ENCODE results near the gene CACNA1A.
"Not testable (repeated sequence)": the region's sequence is repeated elsewhere in the genome, so short reads cannot be mapped to it uniquely, and the experiment has no call there.

The CACNA1A gene

DNA sequence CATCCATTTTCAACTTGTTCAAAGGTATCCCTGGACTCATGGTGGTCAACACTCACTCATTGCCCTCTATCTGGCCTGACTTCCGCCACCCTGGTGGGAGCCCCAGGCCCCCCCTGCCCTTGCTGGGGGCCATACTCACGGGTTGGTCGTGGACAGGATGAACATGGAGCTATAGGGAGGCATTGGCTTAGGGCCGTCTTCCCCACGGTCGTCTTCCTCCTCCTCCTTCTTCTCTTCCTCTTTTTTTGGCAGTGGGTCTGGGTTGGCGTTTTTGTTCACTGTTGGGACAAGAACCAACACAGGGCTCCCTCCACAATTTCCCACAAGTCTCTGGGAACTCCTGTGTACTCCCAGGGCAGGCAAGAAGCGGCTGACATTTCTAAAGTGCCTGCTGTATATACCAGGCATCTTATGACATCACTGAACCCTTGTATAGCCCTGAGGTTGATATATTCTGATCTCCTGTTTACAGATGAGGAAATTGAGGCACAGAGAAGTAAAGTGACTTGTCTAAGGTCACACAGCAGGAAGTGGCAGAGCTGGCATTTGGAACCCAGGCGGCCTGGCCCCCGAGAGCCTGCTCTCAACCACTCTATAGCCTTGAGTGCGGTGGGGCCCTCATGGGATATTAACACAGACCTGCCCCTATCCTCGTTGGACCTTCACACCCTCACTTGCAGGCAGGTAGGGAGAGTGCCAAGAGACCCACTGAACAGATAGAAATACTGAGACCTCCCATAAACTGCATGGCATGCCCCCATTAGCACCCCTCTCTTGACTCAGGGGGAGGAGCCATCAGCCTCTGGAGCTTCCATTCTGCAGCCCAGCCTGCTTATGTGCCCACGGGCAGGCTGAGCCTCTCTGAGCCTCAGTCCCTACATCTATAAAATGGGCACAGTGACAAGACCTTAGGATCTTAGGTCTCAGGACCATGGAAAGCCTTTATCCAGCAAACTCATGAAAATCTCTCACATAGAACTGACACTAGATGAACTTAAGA is 221.1 kb downstream of the CACNA1A start:
- DNase-seq (ENCODE audit: insufficient read length, low spot score) = no peak

DNA sequence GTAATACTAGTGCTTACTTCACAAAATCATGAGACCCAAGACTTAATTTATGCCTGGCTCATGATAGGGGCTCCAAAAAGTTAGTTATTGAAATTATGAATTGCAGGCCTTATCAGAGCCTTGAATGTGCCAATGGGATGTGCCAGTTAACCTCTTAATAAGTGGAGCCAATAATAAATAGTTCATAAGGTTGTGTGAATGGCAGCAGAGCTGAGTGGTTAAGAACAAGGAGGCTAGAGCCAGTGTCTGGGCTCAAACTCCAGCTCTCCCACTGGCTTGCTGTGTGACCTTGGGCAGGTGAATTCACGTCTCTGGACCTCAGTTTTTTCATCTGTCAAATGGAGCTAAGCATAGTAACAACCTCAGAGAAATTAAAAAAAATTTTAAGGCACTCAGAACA is 222.4 kb downstream of the CACNA1A start:
- DNase-seq (ENCODE audit: insufficient read length, low spot score) (no peak), FAIRE-seq (no peak)

More for the DNA sequence above, 221.1 kb downstream of the CACNA1A start:
- FAIRE-seq = no peak

DNA sequence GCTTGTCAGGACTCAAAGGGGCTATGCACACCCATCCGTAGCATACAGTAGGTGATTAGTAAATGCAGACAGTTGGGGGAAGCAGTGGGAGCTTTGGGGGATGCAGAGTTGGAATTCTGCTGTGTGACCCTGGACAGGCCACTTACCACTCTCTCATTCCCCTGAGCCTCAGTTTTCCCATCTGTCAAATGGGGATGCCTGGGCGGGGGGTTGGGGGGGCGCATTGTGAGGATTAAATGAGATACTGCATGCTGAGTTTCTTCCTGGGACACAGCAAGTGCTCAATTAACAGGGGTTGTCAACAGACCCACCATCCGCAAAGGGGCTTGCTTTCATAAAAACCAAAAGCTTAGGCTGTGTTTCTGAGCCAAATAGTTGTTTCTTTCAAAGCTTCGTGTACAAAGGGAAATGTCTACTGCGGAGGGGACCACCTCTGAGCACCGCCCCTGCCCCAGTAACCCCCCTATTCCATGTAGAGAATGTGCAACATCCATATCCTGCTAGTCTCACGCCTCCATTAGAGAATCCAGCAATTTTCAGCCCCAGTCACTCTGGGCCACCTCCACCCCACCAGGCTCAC is 223.7 kb downstream of the CACNA1A start:
- no peak for FAIRE-seq
- DNase-seq (ENCODE audit: insufficient read length, low spot score) = no peak

DNA sequence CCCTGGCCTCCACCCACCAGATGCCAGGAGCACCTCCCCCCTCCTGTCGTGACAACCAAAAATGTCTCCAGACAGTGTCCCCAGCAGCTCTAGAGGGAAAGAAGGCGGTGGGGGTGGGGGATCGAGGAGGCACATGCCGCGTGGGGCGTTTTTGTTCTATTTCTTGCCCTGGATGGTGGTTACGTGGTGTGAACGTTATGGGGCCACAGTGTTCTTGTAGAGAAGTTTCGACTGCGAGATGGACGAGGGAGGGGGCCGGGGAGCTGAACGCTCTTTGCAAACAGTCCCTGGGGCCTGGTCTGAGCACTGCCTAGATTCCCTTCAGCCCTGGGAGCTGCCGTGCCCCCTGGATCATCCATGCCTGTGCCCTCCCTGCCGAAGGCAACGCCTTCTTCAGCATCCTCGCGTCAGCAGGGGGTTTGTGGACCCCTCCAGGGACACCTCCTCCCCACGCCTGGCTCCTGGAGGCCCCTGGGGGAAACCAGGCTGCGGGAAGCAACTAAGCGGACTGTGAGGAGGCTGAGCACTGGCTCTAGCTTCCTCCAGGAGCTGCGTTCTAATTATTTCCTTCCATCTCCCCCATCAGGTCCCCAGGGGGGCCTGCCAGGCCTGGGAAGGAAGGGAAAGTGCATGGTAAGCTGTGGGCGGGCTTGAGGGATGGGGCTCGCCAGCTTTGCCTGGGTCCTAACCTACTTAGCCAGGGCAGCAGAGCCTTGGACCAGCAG is 224.6 kb downstream of the CACNA1A start:
- FAIRE-seq = no peak

DNA sequence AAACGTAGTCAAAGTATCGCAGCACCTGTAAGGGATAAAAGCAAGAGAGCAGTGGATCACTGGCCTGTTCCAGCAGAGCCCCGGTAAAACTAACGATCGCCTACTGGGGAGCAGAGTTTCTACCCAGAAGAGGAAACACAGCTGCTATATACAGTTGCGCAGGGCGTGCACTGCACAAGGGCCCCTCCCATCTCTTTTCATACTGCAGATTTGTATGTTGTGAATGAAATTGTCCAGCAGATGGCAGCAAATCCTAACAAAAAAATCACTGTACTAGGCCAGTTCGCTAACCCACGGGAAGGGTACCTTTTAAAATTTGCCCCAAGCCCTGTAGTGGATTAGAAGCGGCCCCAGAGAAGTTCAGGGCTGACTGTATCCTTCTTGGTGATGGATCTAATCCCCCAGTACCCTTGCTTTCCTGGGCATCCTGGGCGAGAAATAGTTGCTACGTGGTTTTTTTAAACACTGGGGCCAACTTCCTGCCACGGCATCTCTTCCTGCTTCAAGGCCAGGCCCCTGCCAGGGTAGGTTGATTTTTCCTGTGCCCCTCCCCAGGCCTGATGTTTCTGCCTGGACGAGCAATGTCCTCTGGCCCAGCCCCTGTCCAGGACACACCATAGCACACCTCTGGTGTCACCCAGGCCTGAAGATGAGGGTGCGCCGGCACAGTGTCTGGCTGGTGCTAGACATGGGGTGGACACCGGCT is 229.0 kb downstream of the CACNA1A start:
- peak; percentile 96 for FAIRE-seq
- peak; percentile 60 for DNase-seq (ENCODE audit: insufficient read length, low spot score)

More for the DNA sequence above, 224.6 kb downstream of the CACNA1A start:
- no peak for DNase-seq (ENCODE audit: insufficient read length, low spot score)

DNA sequence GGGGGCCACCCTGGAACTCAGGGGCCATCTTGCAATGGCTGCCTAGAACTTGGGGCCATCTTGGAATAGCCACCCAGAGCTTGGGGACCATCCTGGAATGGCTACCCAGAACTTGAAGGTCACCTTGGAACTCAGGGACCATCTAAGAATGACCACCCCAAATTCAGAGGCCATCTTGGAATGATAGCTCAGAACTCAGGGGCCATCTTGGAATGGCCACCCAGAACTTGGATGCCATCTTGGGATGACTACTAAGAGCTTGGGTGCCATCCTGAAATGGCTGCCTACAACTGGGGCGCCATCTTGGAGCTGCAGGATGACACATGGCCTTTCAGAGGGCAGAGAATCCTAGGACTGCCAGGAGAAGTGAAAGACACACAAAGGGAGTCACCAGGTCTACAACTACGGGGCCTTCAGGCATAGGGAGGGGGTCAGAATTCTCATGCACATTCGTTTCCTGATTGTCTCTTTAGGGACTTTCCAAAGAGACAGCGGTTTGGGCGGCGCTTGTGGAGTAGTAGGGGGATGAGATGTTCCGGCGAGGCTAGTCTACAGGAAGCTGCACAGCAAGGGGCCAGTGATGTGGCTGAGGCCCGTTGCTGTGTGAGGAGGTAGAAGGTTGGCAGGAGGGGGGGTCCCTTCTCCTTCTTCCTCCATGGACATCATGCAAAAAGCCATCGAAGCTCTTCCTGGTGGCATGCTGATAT is 231.1 kb downstream of the CACNA1A start:
- FAIRE-seq (no peak), DNase-seq (ENCODE audit: insufficient read length, low spot score) (no peak)

DNA sequence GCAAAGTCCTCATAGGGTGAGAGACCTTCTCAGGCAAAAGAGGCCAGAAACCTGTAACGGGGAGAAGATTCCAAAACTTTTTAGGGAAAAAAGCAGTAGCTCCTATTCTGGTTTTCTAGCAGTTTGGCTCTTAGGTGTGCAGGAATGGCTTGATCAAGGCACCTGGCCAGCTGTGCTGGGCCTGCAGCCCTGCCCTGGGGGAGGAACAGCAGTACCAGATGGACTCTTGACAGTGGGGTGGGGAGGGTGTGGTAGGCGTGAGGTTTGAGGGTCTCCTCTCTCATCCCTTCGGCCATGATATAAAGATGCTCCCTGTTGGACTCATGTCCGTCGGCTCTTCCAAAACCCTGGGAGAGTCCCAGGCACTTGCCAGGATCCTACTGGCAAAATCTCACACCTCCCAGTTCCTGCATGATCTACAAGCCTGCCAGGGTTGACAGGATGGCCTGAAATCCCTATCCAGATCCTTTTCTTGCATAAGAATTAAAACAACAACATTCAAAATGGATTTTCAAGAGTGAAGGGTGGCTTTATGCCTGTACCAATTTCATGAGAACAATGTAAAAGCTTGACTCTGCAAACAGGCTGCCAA is 235.7 kb downstream of the CACNA1A start:
- DNase-seq (ENCODE audit: insufficient read length, low spot score) (no peak), FAIRE-seq (no peak)

DNA sequence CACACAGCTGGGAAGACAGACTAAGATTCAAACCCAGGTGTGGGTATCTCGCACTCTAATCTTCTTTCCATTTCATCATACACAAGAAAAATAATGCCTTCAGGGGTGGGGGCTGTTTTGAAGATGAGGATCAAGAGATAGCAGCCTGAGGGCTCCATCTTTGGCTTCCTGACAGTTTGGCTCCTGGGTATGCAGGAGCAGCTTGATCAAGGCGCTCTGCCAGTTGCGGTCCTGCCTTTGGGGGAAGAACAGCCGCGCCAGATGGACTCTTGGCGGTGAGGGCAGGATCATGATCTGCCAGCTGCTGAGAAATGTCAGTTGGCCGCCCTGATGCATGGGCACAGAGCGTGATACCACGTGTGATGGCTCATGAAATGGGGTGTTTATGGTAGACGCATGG is 236.9 kb downstream of the CACNA1A start:
- no peak for FAIRE-seq
- no peak for DNase-seq (ENCODE audit: insufficient read length, low spot score)

DNA sequence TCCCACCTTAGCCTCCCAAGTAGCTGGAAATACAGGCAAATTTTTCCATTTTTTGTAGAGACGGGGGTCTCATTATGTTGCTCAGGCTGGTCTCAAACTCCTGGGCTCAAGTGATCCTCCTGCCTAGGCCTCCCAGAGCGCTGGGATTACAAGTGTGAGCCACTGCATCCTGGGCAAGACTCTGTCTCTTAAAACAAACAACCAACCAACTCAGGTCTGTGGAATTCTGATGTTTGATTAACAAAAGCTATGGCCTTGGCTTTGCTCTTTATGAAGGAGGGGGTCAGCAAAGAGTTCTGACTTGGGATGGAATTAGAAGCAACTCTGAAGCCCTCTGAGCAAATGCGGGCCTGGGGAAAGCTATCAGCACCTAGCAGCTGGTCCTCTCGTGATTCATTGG is 238.4 kb downstream of the CACNA1A start:
- DNase-seq (ENCODE audit: insufficient read length, low spot score) = no peak
- no peak for FAIRE-seq

DNA sequence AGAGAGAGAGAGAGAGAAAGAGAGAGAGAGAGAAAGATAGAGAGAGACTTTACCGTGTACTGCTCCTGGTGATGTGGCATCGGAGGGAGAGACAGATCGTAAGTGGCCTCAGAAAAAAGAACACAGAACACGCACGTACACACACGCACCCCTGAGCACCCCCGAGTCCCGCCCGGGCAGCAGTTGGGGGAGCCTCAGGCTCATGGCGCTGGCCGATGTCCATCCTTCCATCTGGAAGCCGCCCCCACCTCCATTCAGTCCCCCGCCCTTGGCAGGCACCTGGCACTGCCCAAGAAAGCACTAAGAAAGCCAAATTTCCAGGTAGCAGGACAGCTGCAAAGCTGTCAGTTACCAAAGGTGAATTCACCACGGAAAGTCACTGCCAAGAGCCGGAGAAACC is 239.1 kb downstream of the CACNA1A start:
- no peak for FAIRE-seq
- DNase-seq (ENCODE audit: insufficient read length, low spot score) = no peak

DNA sequence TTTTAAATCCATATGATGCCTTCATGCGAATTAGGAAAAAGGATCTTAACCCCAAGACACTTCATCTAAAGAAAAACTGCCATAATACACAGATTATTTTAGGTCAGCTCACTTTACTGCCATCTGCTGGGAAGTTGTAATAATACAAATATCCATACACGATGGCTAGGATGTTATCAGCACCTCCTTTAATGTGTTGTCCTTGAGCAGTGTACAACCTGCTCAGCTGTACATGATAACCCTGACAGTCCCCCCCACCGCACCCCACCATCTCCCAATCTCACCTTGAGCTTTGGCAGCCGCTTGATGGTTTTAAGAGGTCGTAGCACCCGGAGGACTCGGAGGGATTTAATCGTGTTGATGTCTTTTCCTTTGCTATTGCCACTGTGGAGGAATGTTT is 243.8 kb downstream of the CACNA1A start:
- DNase-seq (ENCODE audit: insufficient read length, low spot score) (no peak), FAIRE-seq (peak; percentile 92)

DNA sequence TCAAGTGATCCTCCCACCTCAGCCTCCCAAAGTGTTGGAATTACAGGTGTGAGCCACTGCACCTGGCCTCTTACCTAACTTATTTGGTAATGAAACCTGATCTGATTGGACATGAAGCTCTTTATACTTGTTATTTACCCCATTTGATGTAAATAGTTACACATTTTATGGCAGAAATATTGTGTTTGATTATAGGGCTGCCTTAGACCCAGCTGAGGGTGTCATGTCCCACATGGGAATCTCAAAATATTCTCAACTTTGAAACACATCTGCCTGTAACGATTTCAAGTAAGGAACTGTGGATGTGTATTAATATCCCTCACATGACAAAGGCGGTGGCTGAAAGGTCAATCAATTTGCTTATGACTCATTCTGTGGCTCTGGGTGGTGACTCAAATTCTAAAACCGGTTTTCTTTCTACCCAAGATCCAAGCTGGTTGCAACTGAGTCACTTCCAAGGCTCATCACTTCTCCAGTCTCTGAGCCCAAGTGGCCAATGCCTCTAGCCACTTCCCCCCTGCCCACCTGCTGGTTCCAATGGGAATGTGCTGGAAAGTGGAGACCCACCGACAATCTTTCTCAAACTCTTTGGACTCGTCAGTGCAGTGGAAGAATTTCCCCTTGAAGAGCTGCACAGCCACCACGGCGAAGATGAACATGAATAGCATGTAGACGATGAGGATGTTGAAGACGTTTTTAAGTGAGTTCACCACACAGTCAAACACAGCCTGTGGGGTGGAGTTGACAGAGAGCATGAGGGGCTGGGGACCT is 245.2 kb downstream of the CACNA1A start:
- FAIRE-seq (peak; percentile 93), DNase-seq (ENCODE audit: insufficient read length, low spot score) (peak; percentile 75)

DNA sequence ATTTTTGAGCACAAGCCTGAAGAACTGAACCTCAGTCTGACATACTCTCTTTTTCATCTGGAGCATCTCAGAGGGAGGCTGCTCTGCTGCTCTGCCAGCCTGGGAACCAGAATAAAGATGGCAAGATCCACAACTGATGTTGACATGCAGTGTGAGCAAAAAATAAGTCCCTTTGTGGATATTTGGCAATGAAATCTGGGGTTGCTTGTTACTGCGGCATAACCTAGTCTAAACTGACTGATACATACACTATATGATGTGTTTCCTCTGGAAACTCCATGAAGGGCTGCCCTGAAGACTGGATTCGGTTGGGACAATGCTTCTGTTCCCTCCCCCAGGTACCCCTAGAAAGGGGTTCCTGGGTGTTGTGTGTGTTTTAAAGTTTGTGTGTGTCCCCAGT is 249.4 kb downstream of the CACNA1A start:
- DNase-seq (ENCODE audit: insufficient read length, low spot score) (no peak), FAIRE-seq (no peak)

DNA sequence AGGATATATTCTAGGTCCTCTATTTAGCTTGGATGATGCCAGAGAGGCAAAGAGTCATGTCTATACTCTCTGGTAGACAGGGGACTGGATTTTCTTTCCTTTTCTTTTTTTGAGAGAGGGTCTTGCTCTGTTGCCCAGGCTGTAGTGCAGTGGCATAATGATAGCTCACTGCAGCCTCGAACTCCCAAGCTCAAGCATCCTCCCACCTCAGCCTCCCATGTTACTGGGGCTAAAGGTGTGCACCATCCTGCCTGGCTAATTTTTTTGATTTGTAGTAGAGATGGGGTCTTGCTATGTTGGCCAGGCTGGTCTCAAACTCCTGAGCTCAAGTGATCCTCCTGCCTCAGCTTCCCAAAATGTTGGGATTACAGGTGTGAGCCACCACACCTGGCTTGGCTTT is 249.9 kb downstream of the CACNA1A start:
- FAIRE-seq = not testable (repeated sequence)

DNA sequence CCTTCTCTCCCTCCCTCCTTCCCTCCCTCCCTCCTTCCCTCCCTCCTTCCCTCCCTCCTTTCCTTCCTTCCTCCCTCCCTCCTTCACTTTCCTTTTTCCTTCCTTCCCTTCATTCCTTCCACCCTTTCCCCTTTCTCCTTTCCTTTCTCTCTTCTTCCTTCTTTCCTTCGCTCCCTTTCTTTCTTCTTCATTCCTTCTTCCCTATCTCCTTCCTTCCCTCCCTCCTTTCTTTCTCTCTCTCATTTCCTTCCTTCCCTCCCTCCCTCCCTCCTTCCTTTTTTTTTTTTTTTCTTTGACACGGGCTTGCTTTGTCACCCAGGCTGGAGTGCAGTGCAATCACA is 250.6 kb downstream of the CACNA1A start:
- no peak for DNase-seq (ENCODE audit: insufficient read length, low spot score)
- FAIRE-seq = no peak

More for the DNA sequence above, 249.9 kb downstream of the CACNA1A start:
- DNase-seq (ENCODE audit: insufficient read length, low spot score) = not testable (repeated sequence)

DNA sequence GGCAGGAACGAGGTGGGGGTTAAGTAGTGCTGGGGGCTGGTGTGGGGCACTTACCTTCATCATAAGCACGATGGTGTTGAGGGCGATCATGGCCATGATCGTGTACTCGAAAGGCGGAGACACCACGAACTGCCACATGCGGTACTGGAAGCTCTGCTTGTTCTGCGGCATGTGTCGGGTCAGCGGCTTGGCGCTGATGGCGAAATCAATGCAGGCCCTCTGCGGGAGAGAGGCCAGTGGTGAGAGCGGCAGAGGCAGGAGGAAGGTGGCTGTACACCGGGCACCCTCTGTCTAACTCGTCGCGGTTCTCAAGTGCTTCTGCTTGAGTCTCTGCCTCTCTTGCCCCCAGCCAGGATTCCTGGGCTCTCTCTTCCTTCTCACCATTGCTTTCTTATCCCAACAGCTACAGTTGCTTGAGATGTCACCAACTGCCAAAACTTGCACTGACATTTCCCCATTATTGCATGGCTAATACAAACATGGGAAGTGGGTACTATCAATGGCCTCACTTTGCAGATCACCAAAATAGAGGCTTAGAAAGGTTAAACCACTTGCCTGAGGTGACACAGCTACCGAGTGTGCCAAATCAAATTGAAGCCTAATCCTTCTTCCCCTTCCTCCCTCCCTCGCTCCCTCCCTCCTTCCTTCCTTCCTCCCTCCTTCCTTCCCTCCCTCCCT is 251.1 kb downstream of the CACNA1A start:
- FAIRE-seq (no peak), DNase-seq (ENCODE audit: insufficient read length, low spot score) (no peak)

DNA sequence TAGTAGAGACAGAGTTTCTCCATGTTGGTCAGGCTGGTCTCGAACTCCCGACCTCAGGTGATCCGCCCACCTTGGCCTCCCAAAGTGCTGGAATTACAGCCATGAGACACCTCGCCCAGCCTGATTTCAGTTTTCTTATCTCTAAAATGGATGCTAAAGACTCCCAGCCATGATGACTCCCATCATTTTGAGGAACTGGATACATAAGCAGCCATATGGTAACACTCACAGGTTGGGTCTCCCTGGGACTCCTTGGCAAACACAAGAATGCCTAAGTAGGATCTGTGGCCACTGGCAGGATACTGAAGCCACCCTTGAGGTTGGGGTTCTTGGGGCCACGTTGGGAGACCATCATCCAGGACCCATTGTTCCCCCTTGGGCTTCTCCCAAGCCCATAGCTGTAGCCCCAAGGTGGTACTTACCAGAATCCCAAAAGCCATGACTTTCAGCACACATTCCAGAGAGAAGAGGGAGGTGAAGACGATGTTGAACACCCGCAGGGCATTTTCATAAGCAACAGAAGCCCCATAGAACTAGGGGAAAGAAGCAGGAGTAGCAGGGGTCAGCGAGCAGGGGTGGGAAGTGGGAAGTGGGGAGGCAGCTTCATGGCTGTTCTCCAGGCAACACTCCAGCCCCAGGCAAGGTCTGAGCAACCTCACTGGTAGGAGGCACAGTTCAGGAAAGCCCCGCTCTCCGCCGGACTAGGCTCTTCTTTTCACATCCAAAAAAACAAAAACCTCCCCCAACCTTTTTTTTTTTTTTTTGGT is 253.5 kb downstream of the CACNA1A start:
- FAIRE-seq = no peak
- DNase-seq (ENCODE audit: insufficient read length, low spot score) = no peak

DNA sequence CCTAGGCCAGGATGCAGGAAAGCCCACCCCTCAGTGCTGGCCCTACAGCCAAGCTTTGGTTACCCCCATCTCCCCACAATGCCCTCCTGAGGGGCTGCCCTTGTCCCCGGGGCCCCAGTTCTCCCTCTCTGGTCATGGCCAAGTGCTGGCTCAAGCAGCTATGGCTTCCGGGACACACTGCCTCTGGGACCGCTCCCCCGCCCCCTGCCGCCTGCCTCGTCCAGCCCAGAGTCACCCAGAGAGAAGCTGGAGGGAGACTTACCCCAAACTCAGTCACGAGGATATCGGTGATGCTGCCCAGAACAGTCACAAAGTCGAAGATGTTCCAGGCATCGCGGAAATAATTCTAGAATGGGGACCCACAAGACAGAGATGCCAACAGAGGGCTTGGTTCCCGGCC is 261.4 kb downstream of the CACNA1A start:
- DNase-seq (ENCODE audit: insufficient read length, low spot score) = no peak
- FAIRE-seq = no peak

Measured in GM19239 (cell line).